GM12801 (cell line): ENCODE measurements around the gene TADA1.

Experiments used
- CTCF ChIP-seq: IDR thresholded peaks from one replicate; pipeline ENCODE4 v1.5.1; 2011; ENCODE audit warnings: control low read depth; ENCODE audit not compliant: insufficient read length; ENCODE audit errors: extremely low read depth

TADA1 gene

GRCh38 chr1:166822385-166822784 lies 53.7 kb downstream of the TADA1 start:
- TF ChIP-seq CTCF, result no peak

- no peak for TF ChIP-seq CTCF
Observed at GRCh38 chr1:166819974-166820373, 56.1 kb downstream of the TADA1 start.

GRCh38 chr1:166814611-166815010 lies 61.5 kb downstream of the TADA1 start:
- no peak for TF ChIP-seq CTCF

- TF ChIP-seq CTCF, result no peak
Observed at GRCh38 chr1:166813508-166814223, 62.4 kb downstream of the TADA1 start.

- TF ChIP-seq CTCF, result no peak
Observed at GRCh38 chr1:166811691-166812090, 64.4 kb downstream of the TADA1 start.

GRCh38 chr1:166808952-166809351 lies 67.1 kb downstream of the TADA1 start:
- no peak for TF ChIP-seq CTCF
